Stimulated activated CD4-positive, alpha-beta T cell treated with anti-CD3 and anti-CD28 coated beads, TNF-alpha, amount 100 ng/mL, for 24 hours (primary cell): ENCODE measurements around the gene OR9K2.
A peak's percentile ranks its signal among the peaks of the same experiment; 100 is the strongest.
"Not testable (repeated sequence)": the region's sequence is repeated elsewhere in the genome, so short reads cannot be mapped to it uniquely, and the experiment has no call there.

Source experiments
- DNase-seq, 3 experiments: peaks; one replicate each; pipeline ENCODE4 v3.0.0-alpha.2; 2020; ENCODE audit warnings: low read depth in 3 of 3

Gene OR9K2, protein sequence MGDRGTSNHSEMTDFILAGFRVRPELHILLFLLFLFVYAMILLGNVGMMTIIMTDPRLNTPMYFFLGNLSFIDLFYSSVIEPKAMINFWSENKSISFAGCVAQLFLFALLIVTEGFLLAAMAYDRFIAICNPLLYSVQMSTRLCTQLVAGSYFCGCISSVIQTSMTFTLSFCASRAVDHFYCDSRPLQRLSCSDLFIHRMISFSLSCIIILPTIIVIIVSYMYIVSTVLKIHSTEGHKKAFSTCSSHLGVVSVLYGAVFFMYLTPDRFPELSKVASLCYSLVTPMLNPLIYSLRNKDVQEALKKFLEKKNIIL

DNA sequence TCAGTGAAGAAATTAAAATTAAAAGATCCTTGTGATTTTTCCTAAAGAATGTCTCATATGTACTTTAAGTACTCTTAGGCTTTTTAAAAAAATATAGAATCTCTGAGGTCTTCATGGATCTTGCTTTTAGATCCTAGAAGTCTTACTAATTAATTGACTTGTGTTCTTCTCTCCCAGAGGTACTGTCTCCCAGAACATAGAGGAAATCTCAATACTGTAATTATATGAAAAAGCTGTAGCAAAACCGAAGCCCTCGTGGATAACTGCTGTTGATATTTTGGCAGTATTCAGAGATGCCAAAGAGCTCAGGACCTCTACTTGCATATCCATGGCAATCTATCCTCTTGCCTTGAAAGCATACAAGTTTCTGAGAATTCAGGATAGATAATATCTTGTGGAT lies at the start of gene OR9K2:
Gene OR9K2 (plus strand): TSS at position 301 of the 400 bp plus-strand sequence. CDS start 3,429 bp downstream, outside the sequence.
- no peak for DNase-seq

DNA sequence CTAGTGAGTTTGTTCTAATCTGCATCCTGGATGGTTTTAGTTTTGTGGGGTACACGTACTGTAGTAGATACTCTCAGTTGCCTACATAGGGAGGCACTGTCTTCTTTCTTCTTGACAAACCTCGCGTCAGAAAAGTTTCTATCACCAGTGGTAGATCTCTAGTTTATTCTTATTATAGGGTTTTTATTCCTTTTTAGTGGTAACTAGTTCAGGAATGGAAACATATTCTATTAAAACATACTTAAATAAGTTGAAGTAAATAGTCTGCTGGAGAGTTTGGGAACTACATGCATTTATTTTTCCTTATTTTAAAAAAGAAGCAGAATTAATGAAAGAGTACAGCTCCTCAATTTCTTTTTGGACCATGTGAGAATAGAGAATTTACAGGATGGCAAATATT lies 33.6 kb upstream of the OR9K2 start:
- DNase-seq: no peak

DNA sequence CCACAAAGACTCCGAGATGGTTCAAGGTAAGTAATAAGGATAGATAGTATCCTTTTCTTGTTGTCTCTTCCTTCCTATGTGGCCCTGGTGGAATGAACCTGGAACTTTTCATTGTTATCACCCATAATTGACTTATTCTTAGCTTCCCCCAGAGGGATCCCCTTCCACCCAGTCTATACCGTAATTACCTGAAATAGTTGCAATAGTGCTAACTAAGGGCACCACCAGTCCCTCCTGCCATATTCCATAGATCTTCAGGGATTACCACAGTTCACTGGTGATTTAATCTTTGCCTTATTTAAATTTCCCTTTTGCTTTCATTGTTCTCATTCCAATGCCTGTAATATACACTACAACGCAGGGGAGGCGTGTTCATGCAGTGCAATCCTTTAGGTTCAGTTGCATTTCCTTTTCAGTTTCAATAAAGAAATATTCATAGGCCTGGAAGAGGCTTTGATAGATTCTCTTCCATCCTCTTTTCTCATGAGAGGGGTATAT lies 13.8 kb upstream of the OR9K2 start:
- no peak for DNase-seq

DNA sequence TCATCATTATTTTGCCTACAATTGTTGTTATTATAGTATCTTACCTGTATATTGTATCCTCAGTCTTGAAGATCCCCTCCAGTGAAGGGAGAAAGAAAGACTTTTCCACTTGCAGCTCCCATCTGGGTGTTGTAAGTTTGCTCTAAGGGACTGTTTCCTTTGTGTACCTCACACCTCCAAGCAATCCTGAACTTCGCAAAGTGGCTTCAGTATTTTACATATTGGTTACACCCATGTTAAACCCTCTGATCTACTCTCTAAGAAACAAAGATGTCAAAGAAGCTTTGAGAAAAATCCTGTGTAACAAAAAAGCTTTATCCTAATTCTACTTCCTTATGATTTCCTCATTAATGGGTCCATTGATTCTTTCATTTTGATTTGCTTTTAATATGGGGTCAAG lies 10.1 kb upstream of the OR9K2 start:
- DNase-seq: no peak

DNA sequence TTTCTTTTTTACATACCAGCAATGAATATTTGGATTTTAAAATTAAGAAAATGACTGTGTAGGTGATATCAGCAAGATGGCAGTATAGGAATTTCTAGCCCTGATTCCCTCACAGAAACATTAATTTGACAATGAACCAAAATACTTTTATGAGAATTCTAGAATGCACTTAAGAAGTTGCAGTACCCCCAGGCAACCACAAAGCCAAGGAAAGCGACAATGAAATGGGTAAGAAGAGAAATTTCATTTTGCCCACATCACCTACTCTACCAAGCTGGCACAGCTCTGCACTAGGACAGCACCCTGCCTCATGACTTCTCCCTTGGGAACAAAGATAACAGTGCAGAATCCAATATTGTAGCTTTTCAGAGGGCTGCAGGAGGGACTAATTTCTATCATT lies 6.6 kb downstream of the OR9K2 start:
- no peak for DNase-seq

DNA sequence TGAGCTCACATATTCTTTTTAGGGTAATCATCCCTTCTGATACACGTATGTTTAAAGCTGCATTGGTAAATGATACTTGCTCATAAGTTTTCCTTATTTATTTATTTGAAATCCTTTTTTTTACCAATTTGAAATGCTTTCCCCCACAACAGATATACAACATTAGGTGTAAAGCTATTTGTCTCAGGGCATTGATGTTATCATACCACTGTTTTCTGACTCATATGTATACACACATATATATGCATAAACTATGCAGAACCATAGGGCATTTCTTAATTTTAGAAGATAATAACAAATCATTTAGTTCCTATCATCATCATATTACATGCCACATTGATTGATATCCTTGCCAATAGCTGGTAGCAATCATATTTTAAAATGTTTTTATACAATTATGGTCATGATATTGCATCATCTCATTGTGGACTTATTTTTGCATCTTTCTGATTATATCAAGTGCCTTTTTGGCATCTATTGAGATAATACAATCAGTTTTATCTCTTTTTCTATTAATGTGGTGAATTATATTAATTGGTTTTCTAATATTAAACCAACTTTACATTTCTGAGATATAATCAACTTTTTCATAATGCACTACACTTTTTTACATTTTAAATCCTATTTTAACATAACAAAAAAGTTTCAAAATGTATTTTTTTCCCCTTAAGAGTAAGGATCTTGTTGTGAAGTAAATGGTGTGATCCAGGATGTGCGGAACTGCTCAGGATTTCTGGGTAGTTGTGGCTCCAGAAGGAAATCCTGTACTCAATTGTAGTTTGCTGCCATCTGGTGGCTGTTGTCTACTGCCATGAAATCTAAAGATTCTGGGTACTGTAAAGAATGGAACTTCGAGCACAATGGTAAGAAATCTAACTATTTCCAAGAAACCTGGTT lies 16.7 kb downstream of the OR9K2 start:
- DNase-seq: peak; percentile 9 to 21 (median 20)

DNA sequence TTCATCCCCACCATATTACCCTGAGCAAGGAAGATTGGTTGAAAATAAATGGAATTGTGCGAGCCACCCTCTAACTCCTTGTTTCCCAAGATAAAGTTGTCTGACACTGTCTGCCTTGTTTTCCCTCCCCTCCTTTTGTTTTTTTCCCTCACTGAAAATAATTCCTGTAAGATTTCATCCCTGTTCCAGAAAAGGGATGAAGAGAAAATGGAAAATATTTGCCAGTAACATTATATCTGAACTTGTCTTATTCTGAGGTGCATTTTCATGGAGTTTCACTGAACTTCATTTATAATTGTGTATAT lies 17.3 kb downstream of the OR9K2 start:
- no peak for DNase-seq

DNA sequence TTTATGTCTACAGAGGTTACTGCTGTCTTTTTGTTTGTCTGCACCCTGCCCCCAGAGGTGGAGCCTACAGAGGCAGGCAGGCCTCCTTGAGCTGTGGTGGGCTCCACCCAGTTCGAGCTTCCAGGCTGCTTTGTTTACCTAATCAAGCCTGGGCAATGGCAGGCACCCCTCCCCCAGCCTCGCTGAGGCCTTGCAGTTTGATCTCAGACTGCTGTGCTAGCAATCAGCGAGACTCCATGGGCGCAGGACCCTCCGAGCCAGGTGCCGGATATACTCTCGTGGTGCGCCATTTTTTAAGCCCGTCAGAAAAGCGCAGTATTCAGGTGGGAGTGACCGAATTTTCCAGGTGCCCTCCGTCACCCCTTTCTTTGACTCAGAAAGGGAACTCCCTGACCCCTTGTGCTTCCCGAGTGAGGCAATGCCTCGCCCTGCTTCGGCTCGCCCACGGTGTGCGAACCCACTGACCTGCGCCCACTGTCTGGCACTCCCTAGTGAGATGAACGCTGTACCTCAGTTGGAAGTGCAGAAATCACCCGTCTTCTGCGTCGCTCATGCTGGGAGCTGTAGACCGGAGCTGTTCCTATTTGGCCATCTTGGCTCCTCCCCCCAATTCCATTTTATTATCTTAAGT lies 40.9 kb downstream of the OR9K2 start:
- DNase-seq: not testable (repeated sequence)

DNA sequence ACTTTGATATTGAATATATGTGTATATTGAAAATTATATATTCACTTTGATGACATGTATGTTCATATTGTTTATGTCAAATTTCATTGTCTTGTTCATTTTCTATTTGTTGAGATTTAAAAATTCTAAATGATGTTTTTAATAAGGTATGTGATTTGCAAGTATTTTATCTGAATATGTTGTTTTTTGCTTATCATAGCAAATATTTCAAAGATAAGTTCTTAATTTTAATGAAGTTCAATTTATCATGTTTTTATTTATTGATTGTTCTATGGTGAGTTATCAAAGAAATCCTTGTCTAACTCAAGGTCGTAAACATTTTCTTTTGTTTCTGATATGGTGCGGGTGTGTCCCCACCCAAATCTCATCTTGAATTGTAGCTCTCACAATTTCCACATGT lies 45.2 kb downstream of the OR9K2 start:
- DNase-seq: no peak

DNA sequence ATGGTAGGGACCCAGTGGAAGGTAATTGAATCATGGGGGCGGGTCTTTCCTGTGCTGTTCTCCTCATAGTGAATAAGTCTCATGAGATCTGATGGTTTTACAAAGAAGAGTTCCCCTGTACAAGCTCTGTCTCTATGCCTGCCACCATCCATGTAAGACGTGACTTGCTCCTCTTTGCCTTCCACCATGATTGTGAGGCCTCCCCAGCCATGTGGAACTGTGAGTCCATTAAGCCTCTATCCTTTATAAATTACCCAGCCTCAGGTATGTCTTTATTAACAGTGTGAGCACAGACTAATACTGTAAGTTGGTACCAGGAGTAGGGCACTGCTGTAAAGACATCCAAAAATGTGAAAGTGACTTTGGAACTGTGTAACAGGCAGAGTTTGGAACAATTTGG lies 45.6 kb downstream of the OR9K2 start:
- not testable (repeated sequence) for DNase-seq

DNA sequence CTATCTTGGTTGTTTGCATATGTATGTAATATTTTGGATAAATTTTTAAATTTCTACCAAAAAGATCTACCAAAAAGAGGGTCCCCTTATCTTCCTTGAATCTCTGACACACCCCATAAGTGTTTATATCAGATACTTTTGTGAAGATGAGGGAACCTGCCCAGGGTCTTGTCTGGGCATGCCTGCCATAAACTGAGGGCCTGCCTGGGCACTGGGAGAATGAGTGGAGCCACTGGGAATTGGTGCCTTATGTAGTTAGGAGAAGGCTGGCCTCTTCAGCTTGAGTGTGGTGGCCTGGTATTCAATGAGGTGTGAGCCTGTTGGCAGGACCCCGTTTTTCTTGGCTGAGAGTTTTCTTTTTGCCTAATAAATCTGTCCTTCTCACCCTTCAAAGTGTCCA lies 46.5 kb downstream of the OR9K2 start:
- no peak for DNase-seq

DNA sequence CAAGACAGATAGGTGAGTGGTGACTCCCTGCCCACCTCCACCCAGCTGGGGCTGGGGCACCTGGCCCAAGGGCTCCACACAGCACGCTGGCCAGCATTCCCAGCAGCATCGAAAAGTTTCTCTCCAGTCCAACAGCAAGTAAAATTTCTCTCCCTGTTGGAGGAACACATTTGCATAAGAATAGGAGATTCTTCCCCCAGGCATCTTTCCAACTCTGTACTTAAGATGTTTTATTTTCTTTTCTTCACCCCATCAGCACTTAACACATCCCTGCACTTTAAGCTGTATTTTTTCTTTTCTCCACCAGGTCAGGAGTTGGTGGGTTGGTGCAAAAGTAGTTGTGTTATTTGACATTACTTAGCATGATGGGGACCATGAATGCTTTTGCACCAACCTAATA lies 47.2 kb downstream of the OR9K2 start:
- DNase-seq: no peak
